H1 (cell line): ENCODE data around the gene NFASC. TPM values are rescaled to one million over a fixed set of nuclear protein-coding genes. Genes with fewer than 3 reads are reported as not detected.

ENCODE experiments used
- CTCF ChIA-PET: fragments of 300-600 bp; sonication (Branson Sonifier 250); formaldehyde crosslinking; loops from one replicate; lab custom pipeline; 2021; ENCODE audit not compliant: partially characterized antibody; lab: Charles Lee
- POLR2A ChIA-PET: fragments of 300-600 bp; sonication (Branson Sonifier 250); formaldehyde crosslinking; loops from one replicate; lab custom pipeline; 2021; ENCODE audit warnings: inconsistent platforms; ENCODE audit not compliant: partially characterized antibody; lab: Charles Lee
- DNase-seq, 2 experiments: peaks; one replicate each; pipeline versions ENCODE4 v3.0.0 to v3.0.0-alpha.2; 2010 to 2022; ENCODE audit warnings: low spot score in 2 of 2, low read depth in 1 of 2, mixed read lengths in 1 of 2
- FAIRE-seq: peaks from 2 replicates; lab custom pipeline; 2011; peaks lifted over from hg19 to GRCh38; lab: Jason Lieb, UNC
- H2AFZ ChIP-seq: 2 replicates; pipeline ENCODE4 v1.8.1; 2012; ENCODE audit warnings: low read length, inconsistent platforms
- H2AK5ac ChIP-seq: 2 replicates; pipeline ENCODE4 v1.6.1; 2013; ENCODE audit warnings: low read depth, low read length
- H2BK120ac ChIP-seq: replicated peaks from 2 replicates; pipeline ENCODE3; 2013; ENCODE audit warnings: low read depth, low read length, inconsistent platforms
- H2BK12ac ChIP-seq: 2 replicates; pipeline ENCODE4 v1.6.1; 2013; ENCODE audit warnings: low read depth, low read length
- H2BK15ac ChIP-seq: 2 replicates; pipeline ENCODE4 v1.6.1; 2013; ENCODE audit warnings: low read length
- H2BK20ac ChIP-seq: 2 replicates; pipeline ENCODE4 v1.6.1; 2013; ENCODE audit warnings: low read length
- H2BK5ac ChIP-seq: 2 replicates; pipeline ENCODE4 v1.6.1; 2013; ENCODE audit warnings: low read depth, low read length
- H3K14ac ChIP-seq: 2 replicates; pipeline ENCODE4 v1.6.1; 2013; ENCODE audit warnings: inconsistent platforms; ENCODE audit not compliant: insufficient read length
- H3K18ac ChIP-seq: 2 replicates; pipeline ENCODE4 v1.6.1; 2013; ENCODE audit warnings: low read length; ENCODE audit errors: extremely low read depth
- H3K23ac ChIP-seq: 2 replicates; pipeline ENCODE4 v1.6.1; 2013; ENCODE audit warnings: inconsistent platforms; ENCODE audit not compliant: insufficient read length
- H3K23me2 ChIP-seq: 2 replicates; pipeline ENCODE4 v1.6.1; 2013; ENCODE audit warnings: low read depth, low read length
- H3K27ac ChIP-seq: 2 replicates; pipeline ENCODE4 v1.6.1; 2011; ENCODE audit warnings: low read depth, low read length, inconsistent platforms
- H3K27me3 ChIP-seq, 4 experiments: replicated peaks in 1 of 4; 1 replicate in 1 of 4; 2 replicates in 3 of 4; pipeline versions ENCODE4 v1.6.1 to v1.8.1; 2011 to 2013; ENCODE audit warnings: low read length in 3 of 4, mild to moderate bottlenecking in 3 of 4, inconsistent platforms in 2 of 4, mixed read lengths in 2 of 4, moderate library complexity in 1 of 4; ENCODE audit not compliant: control insufficient read depth in 3 of 4, insufficient read depth in 3 of 4; ENCODE audit errors: extremely low read depth in 1 of 4
- H3K36me3 ChIP-seq, 4 experiments: 2 replicates each; pipeline versions ENCODE4 v1.6.1 to v1.8.1; 2011 to 2013; ENCODE audit warnings: mild to moderate bottlenecking in 4 of 4, low read length in 3 of 4, moderate library complexity in 2 of 4, control low read depth in 1 of 4, inconsistent platforms in 1 of 4; ENCODE audit not compliant: insufficient read depth in 4 of 4, control insufficient read depth in 2 of 4
- H3K4ac ChIP-seq: replicated peaks from 2 replicates; pipeline ENCODE3; 2013; ENCODE audit warnings: low read length, low read depth, mixed read lengths, inconsistent platforms; ENCODE audit not compliant: insufficient read length
- H3K4me1 ChIP-seq, 4 experiments: replicated peaks in 1 of 4; 1 replicate in 1 of 4; 2 replicates in 3 of 4; pipeline versions ENCODE4 v1.6.1 to v1.8.1; 2011 to 2013; ENCODE audit warnings: low read length in 3 of 4, inconsistent platforms in 2 of 4, mixed read lengths in 1 of 4; ENCODE audit not compliant: insufficient read depth in 4 of 4, control insufficient read depth in 3 of 4
- H3K4me2 ChIP-seq, 2 experiments: 2 replicates each; pipeline versions ENCODE4 v1.6.1 to v1.8.1; 2011 to 2013; ENCODE audit warnings: low read depth in 2 of 2, low read length in 2 of 2, control low read depth in 1 of 2, inconsistent platforms in 1 of 2, mild to moderate bottlenecking in 1 of 2; ENCODE audit not compliant: insufficient read depth in 1 of 2
- H3K4me3 ChIP-seq, 4 experiments: fragments of 200-600, 300-600 bp in 1 of 4; sonication (generic), shearing (Covaris generic), sonication (Bioruptor Twin) in 1 of 4; 2 replicates each; pipeline versions ENCODE4 v1.5.1 to v1.8.1; 2011 to 2016; ENCODE audit warnings: low read length in 4 of 4, low read depth in 3 of 4, control low read depth in 2 of 4, inconsistent platforms in 2 of 4, mild to moderate bottlenecking in 2 of 4, mixed read lengths in 1 of 4, moderate library complexity in 1 of 4; ENCODE audit not compliant: insufficient read depth in 2 of 4; ENCODE audit errors: extremely low read depth in 1 of 4
- H3K56ac ChIP-seq: replicated peaks from 2 replicates; pipeline ENCODE3; 2013; ENCODE audit warnings: low read depth, mild to moderate bottlenecking, mixed read lengths, low read length, inconsistent platforms; ENCODE audit not compliant: insufficient read length
- H3K79me1 ChIP-seq: 2 replicates; pipeline ENCODE4 v1.6.1; 2013; ENCODE audit warnings: low read depth, low read length, control low read depth
- H3K79me2 ChIP-seq, 2 experiments: 2 replicates each; pipeline versions ENCODE4 v1.6.1 to v1.8.1; 2012 to 2013; ENCODE audit warnings: low read length in 2 of 2, mild to moderate bottlenecking in 2 of 2, inconsistent platforms in 1 of 2; ENCODE audit not compliant: insufficient read depth in 2 of 2, control insufficient read depth in 1 of 2
- H3K9ac ChIP-seq, 4 experiments: replicated peaks in 1 of 4; 1 replicate in 1 of 4; 2 replicates in 3 of 4; pipeline versions ENCODE4 v1.6.1 to v1.8.1; 2011 to 2013; ENCODE audit warnings: low read depth in 3 of 4, low read length in 3 of 4, control low read depth in 2 of 4, mild to moderate bottlenecking in 2 of 4, moderate library complexity in 2 of 4, inconsistent platforms in 1 of 4; ENCODE audit errors: extremely low read depth in 1 of 4
- H3K9me3 ChIP-seq, 2 experiments: 2 replicates each; pipeline versions ENCODE4 v1.6.1 to v1.8.1; 2012 to 2013; ENCODE audit warnings: mild to moderate bottlenecking in 2 of 2, moderate library complexity in 2 of 2, control low read depth in 1 of 2, inconsistent platforms in 1 of 2, low read depth in 1 of 2, low read length in 1 of 2, mixed read lengths in 1 of 2; ENCODE audit not compliant: insufficient read depth in 2 of 2
- H4K20me1 ChIP-seq, 2 experiments: replicated peaks in 1 of 2; 2 replicates each; pipeline versions ENCODE3 to v1.8.1; 2011 to 2013; ENCODE audit warnings: inconsistent platforms in 2 of 2, low read length in 2 of 2, mild to moderate bottlenecking in 1 of 2; ENCODE audit not compliant: insufficient read depth in 2 of 2, control insufficient read depth in 1 of 2
- H4K5ac ChIP-seq: 2 replicates; pipeline ENCODE4 v1.6.1; 2013; ENCODE audit warnings: low read length, low read depth, mixed read lengths, inconsistent platforms; ENCODE audit not compliant: insufficient read length
- H4K8ac ChIP-seq: 2 replicates; pipeline ENCODE4 v1.8.0; 2013; ENCODE audit warnings: mild to moderate bottlenecking, moderate library complexity, low read length, inconsistent platforms; ENCODE audit not compliant: insufficient read depth; ENCODE audit errors: extremely low read depth
- H4K91ac ChIP-seq: replicated peaks from 2 replicates; pipeline ENCODE3; 2013; ENCODE audit warnings: low read length, mixed read lengths, inconsistent platforms; ENCODE audit not compliant: insufficient read length
- BACH1 ChIP-seq: IDR thresholded peaks from 2 replicates; pipeline ENCODE4 v1.6.1; 2012; ENCODE audit warnings: low read length, improper control_type of control experiment
- CEBPB ChIP-seq: IDR thresholded peaks from 2 replicates; pipeline ENCODE4 v1.6.1; 2012; ENCODE audit warnings: low read depth, low read length
- CHD1 ChIP-seq: IDR thresholded peaks from 2 replicates; pipeline ENCODE4 v1.6.1; 2012; ENCODE audit warnings: low read depth, low read length, improper control_type of control experiment
- CREB1 ChIP-seq: IDR thresholded peaks from 2 replicates; pipeline ENCODE4 v1.6.1; 2012; ENCODE audit warnings: inconsistent platforms
- CTCF ChIP-seq, 3 experiments: IDR thresholded peaks; 1 replicate in 2 of 3; 2 replicates in 1 of 3; pipeline versions ENCODE4 v1.5.1 to v1.6.1; 2011; ENCODE audit warnings: low read length in 3 of 3, mild to moderate bottlenecking in 3 of 3, inconsistent platforms in 2 of 3, low read depth in 1 of 3, moderate library complexity in 1 of 3; ENCODE audit not compliant: insufficient read depth in 1 of 3; ENCODE audit errors: control extremely low read depth in 1 of 3
- GTF2F1 ChIP-seq: IDR thresholded peaks from 2 replicates; pipeline ENCODE4 v1.6.1; 2012; ENCODE audit warnings: low read depth, low read length, improper control_type of control experiment, borderline replicate concordance
- KDM4A ChIP-seq: IDR thresholded peaks from one replicate; pipeline ENCODE4 v1.7.1; 2012; ENCODE audit warnings: low read depth, mild to moderate bottlenecking, moderate library complexity, low read length, inconsistent platforms; ENCODE audit not compliant: severe bottlenecking
- MAFK ChIP-seq: IDR thresholded peaks from 2 replicates; pipeline ENCODE4 v1.6.1; 2012; ENCODE audit warnings: low read depth, mild to moderate bottlenecking, improper control_type of control experiment, low read length
- NRF1 ChIP-seq: IDR thresholded peaks from 2 replicates; pipeline ENCODE4 v1.6.1; 2011; ENCODE audit warnings: mild to moderate bottlenecking, low read depth, low read length, improper control_type of control experiment
- RAD21 ChIP-seq, 2 experiments: IDR thresholded peaks in 1 of 2; conservative IDR thresholded peaks in 1 of 2; 2 replicates each; pipeline ENCODE4 v1.6.1; 2011; ENCODE audit warnings: low read depth in 2 of 2, low read length in 2 of 2, improper control_type of control experiment in 1 of 2, inconsistent platforms in 1 of 2, mild to moderate bottlenecking in 1 of 2, moderate library complexity in 1 of 2
- RNF2 ChIP-seq: fragments of 200-900, 300-1000 bp; sonication (generic); IDR thresholded peaks from 2 replicates; pipeline ENCODE4 v1.7.1; 2016; ENCODE audit warnings: borderline replicate concordance, low read depth, mild to moderate bottlenecking, antibody characterized with exemption, low read length; ENCODE audit not compliant: poor library complexity, severe bottlenecking; ENCODE audit errors: missing control alignments
- ZNF274 ChIP-seq: IDR thresholded peaks from 2 replicates; pipeline ENCODE4 v1.7.0; 2012; ENCODE audit warnings: low read length, borderline replicate concordance; ENCODE audit errors: extremely low read depth
- WGBS, 2 experiments: shearing (Covaris generic) in 1 of 2; methylation state at CpG; one replicate each; pipeline versions ENCODE4 v1.1.6 to v1.1.7; 2013 to 2015; ENCODE audit warnings: low lambda C conversion rate in 2 of 2, mixed read lengths in 2 of 2, inconsistent platforms in 1 of 2, low coverage in 1 of 2, missing lambda C conversion rate in 1 of 2; ENCODE audit not compliant: insufficient replicate concordance in 2 of 2, insufficient coverage in 1 of 2, insufficient read length in 1 of 2; ENCODE audit errors: extremely low coverage in 1 of 2, missing lambda C conversion rate in 1 of 2; 5-methylcytosine and 5-hydroxymethylcytosine counted together
- polyA plus RNA-seq, 7 experiments: library from polyadenylated mRNA; depleted of rRNA in 3 of 7; stranded (reverse) in 5 of 7; unstranded in 2 of 7; fragments of >200 nt in 5 of 7; fragments of 200-250 nt in 2 of 7; gene quantifications; 1 replicate in 5 of 7; 2 replicates in 1 of 7; 4 replicates in 1 of 7; pipeline versions ENCODE4 v1.2.1 to v1.2.3, GENCODE V29; 2011 to 2013; ENCODE audit warnings: missing spikeins in 2 of 7, mixed read lengths in 2 of 7
- total RNA-seq: library from RNA; stranded (reverse); fragmentation: NEBNext Ultra II Directional; extraction: Animal tissue kit (Norgen Biotek cat#: 25700); gene quantifications from 2 replicates; pipeline ENCODE4 v1.2.1, GENCODE V29; 2021

The NFASC gene
- total and polyA plus RNA-seq, 2 of the 8 experiments (the other 6 are each of a cell fraction or from before 2014, with no cell fraction given): 5.0 to 15.2 TPM

GRCh38 chr1:204932573-204932909, 61.9 kb downstream of the NFASC start:
- Histone ChIP-seq H3K27me3 (no peaks in the 10 kb centered on the region), H3K14ac (no peak overlapping the region), H2BK15ac (no peak overlapping the region), H3K36me3 (no peaks in the 10 kb centered on the region), H3K23ac (no peak overlapping the region), H3K4me2 (no peak overlapping the region), H2AFZ (no peak overlapping the region), H3K4me1 (peaks cover 12 to 18% (median 17%) of the 10 kb centered on the region in 4 experiments), H3K9ac (no peak overlapping the region), H3K4me3 (no peak overlapping the region), H2AK5ac (no peak overlapping the region), H4K5ac (no peak overlapping the region), H3K79me1 (no peaks in the 10 kb centered on the region), H2BK120ac (no peak overlapping the region), H2BK12ac (no peak overlapping the region; the same call in 1 of the 2 replicates), H3K56ac (no peak overlapping the region), H3K4ac (no peak overlapping the region), H3K23me2 (peaks cover 2% of the 10 kb centered on the region; the same call in 1 of the 2 replicates), H2BK5ac (no peak overlapping the region), H4K8ac (no peak overlapping the region), H4K20me1 (no peaks in the 10 kb centered on the region), H4K91ac (no peak overlapping the region), H3K9me3 (no peaks in the 10 kb centered on the region), H3K18ac (no peak overlapping the region), H3K79me2 (no peaks in the 10 kb centered on the region), H2BK20ac (no peak overlapping the region), H3K27ac (no peak overlapping the region)
- FAIRE-seq (no peak), DNase-seq (no peak)
- WGBS, 2 experiments: 89% methylated on average over 7 of the region's 7 CpGs; no CpG with 5 or more reads in 1 of the 2 experiments
- ChIA-PET POLR2A (no interaction called here), CTCF (interaction anchor here (5.2 to 5.4 kb wide), 2 partner anchors 11 to 125 kb away, joined by 30 to 59 read pairs; no protein-coding TSS in a partner anchor)
- TF ChIP-seq CTCF (IDR thresholded peaks at IDR 0.05; ENCODE audit: control extremely low read depth in 1 of 3, insufficient read depth in 1 of 3, low read depth in 1 of 3, low read length in 3 of 3) (no peak), RNF2 (no peak), ZNF274 (no peak), RAD21 (IDR thresholded peaks at IDR 0.05 in 1 of 2, conservative IDR thresholded peaks at IDR 0.05 in 1 of 2; ENCODE audit: low read depth in 2 of 2, low read length in 2 of 2) (no peak), KDM4A (no peak), MAFK (no peak), CEBPB (no peak), BACH1 (no peak), NRF1 (no peak), GTF2F1 (no peak), CHD1 (no peak), CREB1 (no peak)
